GM21619 (cell line): ENCODE results near the gene RPL10.

ENCODE experiments used
- ATAC-seq: cut with Tn5 transposase; IDR thresholded peaks from one replicate; pipeline ENCODE4 v1.9.1; 2021; ENCODE audit not compliant: unreplicated experiment

The RPL10 gene

GRCh38 chrX:154397888-154398667 lies at the start of gene RPL10:
Gene RPL10, plus strand, starts transcription at chrX:154398377. Its CDS starts 143 bp downstream, at chrX:154398520.
- peak; percentile 76 for ATAC-seq

- no peak for ATAC-seq
Observed at GRCh38 chrX:154348646-154349358, 49.4 kb upstream of the RPL10 start.

GRCh38 chrX:154349359-154349935 lies 48.7 kb upstream of the RPL10 start:
- no peak for ATAC-seq

GRCh38 chrX:154349979-154350378 lies 48.2 kb upstream of the RPL10 start:
- ATAC-seq: no peak

GRCh38 chrX:154350429-154351182 lies 47.6 kb upstream of the RPL10 start:
- no peak for ATAC-seq

GRCh38 chrX:154351183-154352011 lies 46.8 kb upstream of the RPL10 start:
- ATAC-seq: no peak

GRCh38 chrX:154352012-154352401 lies 46.2 kb upstream of the RPL10 start:
- no peak for ATAC-seq

GRCh38 chrX:154352466-154352865 lies 45.7 kb upstream of the RPL10 start:
- no peak for ATAC-seq

- no peak for ATAC-seq
Observed at GRCh38 chrX:154353172-154353843, 44.9 kb upstream of the RPL10 start.

- no peak for ATAC-seq
Observed at GRCh38 chrX:154354013-154354412, 44.2 kb upstream of the RPL10 start.

GRCh38 chrX:154354516-154354915 lies 43.7 kb upstream of the RPL10 start:
- no peak for ATAC-seq

- no peak for ATAC-seq
Observed at GRCh38 chrX:154355094-154355775, 42.9 kb upstream of the RPL10 start.

- ATAC-seq: no peak
Observed at GRCh38 chrX:154355776-154356140, 42.4 kb upstream of the RPL10 start.

GRCh38 chrX:154356596-154356995 lies 41.6 kb upstream of the RPL10 start:
- no peak for ATAC-seq

- ATAC-seq: no peak
Observed at GRCh38 chrX:154357205-154357604, 41.0 kb upstream of the RPL10 start.

- ATAC-seq: no peak
Observed at GRCh38 chrX:154358011-154358410, 40.2 kb upstream of the RPL10 start.

- no peak for ATAC-seq
Observed at GRCh38 chrX:154358829-154359228, 39.3 kb upstream of the RPL10 start.

- no peak for ATAC-seq
Observed at GRCh38 chrX:154359362-154360154, 38.6 kb upstream of the RPL10 start.
